Caco-2 (cell line): ENCODE results near the gene PIAS1. TPM values are rescaled to one million over a fixed set of nuclear protein-coding genes. Genes with fewer than 3 reads are reported as not detected.
"Not testable (repeated sequence)": the region's sequence is repeated elsewhere in the genome, so short reads cannot be mapped to it uniquely, and the experiment has no call there.

Source experiments
- BruUV-seq: library from RNA; stranded (reverse); fragments of 400-500 nt; replicated peaks from 2 replicates; lab custom pipeline; 2021; lab: Mats Ljungman, UMichigan
- CTCF ChIA-PET: fragments of 300-600 bp; sonication (Branson Sonifier 250); formaldehyde crosslinking; loops from one replicate; lab custom pipeline; 2022; ENCODE audit warnings: antibody characterized with exemption; lab: Charles Lee
- POLR2A ChIA-PET: fragments of 300-600 bp; sonication (Branson Sonifier 250); formaldehyde crosslinking; loops from one replicate; lab custom pipeline; 2022; ENCODE audit warnings: antibody characterized with exemption; lab: Charles Lee
- DNase-seq, 2 experiments: peaks; one replicate each; pipeline versions ENCODE4 v3.0.0 to v3.0.0-alpha.2; 2020 to 2022
- H3K27me3 ChIP-seq: replicated peaks from 2 replicates; pipeline ENCODE4 v1.6.0; 2011; ENCODE audit warnings: low read length; ENCODE audit not compliant: control insufficient read depth, insufficient read depth
- H3K36me3 ChIP-seq: 2 replicates; pipeline ENCODE4 v1.5.1; 2011; ENCODE audit warnings: low read length; ENCODE audit not compliant: control insufficient read depth, insufficient read depth
- H3K4me1 ChIP-seq: fragments of 250-450 bp; sonication (Bioruptor Pico); 2 replicates; pipeline ENCODE4 v1.5.1; 2020; ENCODE audit warnings: mild to moderate bottlenecking
- H3K4me3 ChIP-seq: 2 replicates; pipeline ENCODE4 v1.5.1; 2011; ENCODE audit warnings: low read depth, mild to moderate bottlenecking, control low read depth, low read length
- H3K9me3 ChIP-seq: fragments of 250-450 bp; sonication (Bioruptor Pico); 2 replicates; pipeline ENCODE4 v1.5.1; 2020; ENCODE audit warnings: mild to moderate bottlenecking, moderate library complexity
- H3K27ac Mint-ChIP-seq: one replicate; pipeline ENCODE4 v1.8.0; 2022; ENCODE audit warnings: mixed read lengths; ENCODE audit not compliant: unreplicated experiment
- H3K27me3 Mint-ChIP-seq: one replicate; pipeline ENCODE4 v1.8.0; 2022; ENCODE audit warnings: mixed read lengths; ENCODE audit not compliant: insufficient read depth, unreplicated experiment
- H3K36me3 Mint-ChIP-seq: one replicate; pipeline ENCODE4 v1.8.0; 2022; ENCODE audit warnings: mild to moderate bottlenecking, mixed read lengths; ENCODE audit not compliant: insufficient read depth, unreplicated experiment
- H3K4me1 Mint-ChIP-seq: one replicate; pipeline ENCODE4 v1.8.0; 2022; ENCODE audit warnings: low read depth, mixed read lengths; ENCODE audit not compliant: unreplicated experiment
- H3K4me3 Mint-ChIP-seq: one replicate; pipeline ENCODE4 v1.8.0; 2022; ENCODE audit warnings: mild to moderate bottlenecking, moderate library complexity, mixed read lengths; ENCODE audit not compliant: unreplicated experiment
- H3K9me3 Mint-ChIP-seq: one replicate; pipeline ENCODE4 v1.8.0; 2022; ENCODE audit warnings: mixed read lengths; ENCODE audit not compliant: unreplicated experiment
- CTCF ChIP-seq, 2 experiments: fragments of 200-600 bp in 1 of 2; IDR thresholded peaks; 1 replicate in 1 of 2; 2 replicates in 1 of 2; pipeline versions ENCODE4 v1.5.1 to v1.8.0; 2011 to 2022; ENCODE audit warnings: antibody characterized with exemption in 1 of 2, control low read depth in 1 of 2, inconsistent platforms in 1 of 2, low read depth in 1 of 2, low read length in 1 of 2, mild to moderate bottlenecking in 1 of 2, moderate library complexity in 1 of 2; ENCODE audit not compliant: insufficient read depth in 1 of 2, severe bottlenecking in 1 of 2, unreplicated experiment in 1 of 2
- intact Hi-C: fragments of 100-400 bp; cut with micrococcal nuclease; formaldehyde crosslinking; loops from one replicate; pipeline ENCODE4 v1.10.0; 2022; ENCODE audit not compliant: unreplicated experiment
- total RNA-seq: library from RNA; stranded (reverse); gene quantifications from 2 replicates; pipeline ENCODE4 v1.2.3, GENCODE V29; 2022

Gene PIAS1
- total RNA-seq, 1 experiment from 2014 or later = 48.0 TPM

- Mint-ChIP-seq H3K36me3 (peaks cover 10% of the 10 kb centered on the region), H3K4me1 (peaks cover 10% of the 10 kb centered on the region), H3K27me3 (no peaks in the 10 kb centered on the region), H3K9me3 (no peaks in the 10 kb centered on the region), H3K27ac (no peak overlapping the region), H3K4me3 (no peak overlapping the region)
- no TSS peak for BruUV-seq
- DNase-seq = no peak
- ChIA-PET CTCF (no interaction called here), POLR2A (interaction anchor here (0.5 kb wide), 1 partner anchor 239 kb away, joined by 5 read pairs; no protein-coding TSS in a partner anchor)
- Histone ChIP-seq H3K36me3 (no peaks in the 10 kb centered on the region), H3K27me3 (no peaks in the 10 kb centered on the region), H3K4me3 (no peak overlapping the region), H3K4me1 (peaks cover 6% of the 10 kb centered on the region; the same call in 1 of the 2 replicates), H3K9me3 (no peaks in the 10 kb centered on the region)
- TF ChIP-seq CTCF (IDR thresholded peaks at IDR 0.05; ENCODE audit: insufficient read depth in 1 of 2, low read depth in 1 of 2, low read length in 1 of 2, severe bottlenecking in 1 of 2, unreplicated experiment in 1 of 2) = no peak
- intact Hi-C loops = no loop called here
Measured at GRCh38 chr15:68224546-68225250, 170.6 kb downstream of the PIAS1 start.

GRCh38 chr15:68225442-68225841, 171.3 kb downstream of the PIAS1 start:
- BruUV-seq, H3K27ac Mint-ChIP-seq, H3K9me3 Mint-ChIP-seq: not testable (repeated sequence)

GRCh38 chr15:68227643-68228142, 173.6 kb downstream of the PIAS1 start:
- Mint-ChIP-seq H3K27ac (no peak overlapping the region), H3K9me3 (no peaks in the 10 kb centered on the region), H3K4me1 (peaks cover 31% of the 10 kb centered on the region), H3K4me3 (peak overlapping the region; percentile 88), H3K27me3 (no peaks in the 10 kb centered on the region), H3K36me3 (peaks cover 13% of the 10 kb centered on the region)
- DNase-seq = peak in 1 of 2 experiments; percentile 25
- TF ChIP-seq CTCF (IDR thresholded peaks at IDR 0.05; ENCODE audit: insufficient read depth in 1 of 2, low read depth in 1 of 2, low read length in 1 of 2, severe bottlenecking in 1 of 2, unreplicated experiment in 1 of 2) = no peak
- Histone ChIP-seq H3K9me3 (no peaks in the 10 kb centered on the region), H3K4me1 (peaks cover 21% of the 10 kb centered on the region), H3K27me3 (no peaks in the 10 kb centered on the region), H3K4me3 (peak overlapping the region; percentile 85), H3K36me3 (no peaks in the 10 kb centered on the region)
- intact Hi-C loops = no loop called here
- no TSS peak for BruUV-seq
- ChIA-PET CTCF (no interaction called here), POLR2A (no interaction called here)

More at GRCh38 chr15:68225442-68225841, 171.3 kb downstream of the PIAS1 start:
- DNase-seq, H3K36me3 ChIP-seq, H3K9me3 ChIP-seq, H3K4me3 ChIP-seq, intact Hi-C loops, H3K4me3 Mint-ChIP-seq, H3K27me3 Mint-ChIP-seq, H3K27me3 ChIP-seq, H3K4me1 ChIP-seq, CTCF ChIA-PET: not testable (repeated sequence)
- POLR2A ChIA-PET = interaction anchor here (0.5 to 0.7 kb wide), 2 partner anchors 20 to 239 kb away, joined by 5 to 9 read pairs; partner anchors contain the start of gene CALML4
- H3K4me1 Mint-ChIP-seq = peaks cover 17% of the 10 kb centered on the region
- H3K36me3 Mint-ChIP-seq = peaks cover 13% of the 10 kb centered on the region
